Effector memory CD8-positive, alpha-beta T cell (primary cell): ENCODE measurements around the gene RGS12.
"Not testable (repeated sequence)": the region's sequence is repeated elsewhere in the genome, so short reads cannot be mapped to it uniquely, and the experiment has no call there.

Source experiments
- ATAC-seq: fragments of 150-1000 bp; cut with Tn5 transposase; replicated peaks from 2 replicates; pipeline ENCODE4 v1.10.0; 2021; ENCODE audit warnings: mild to moderate bottlenecking, moderate library complexity
- DNase-seq, 3 experiments: peaks; one replicate each; pipeline ENCODE4 v3.0.0; 2021
- H3K27ac Mint-ChIP-seq, 2 donors: one replicate each; pipeline ENCODE4 v1.8.0; 2022; ENCODE audit warnings: mild to moderate bottlenecking in 2 of 2, mixed read lengths in 2 of 2, moderate library complexity in 2 of 2
- H3K27me3 Mint-ChIP-seq, 2 donors: one replicate each; pipeline ENCODE4 v1.8.0; 2022; ENCODE audit warnings: mixed read lengths in 2 of 2
- H3K36me3 Mint-ChIP-seq: one replicate; pipeline ENCODE4 v1.8.0; 2022; ENCODE audit warnings: mild to moderate bottlenecking, moderate library complexity, mixed read lengths; ENCODE audit not compliant: insufficient read depth
- H3K4me1 Mint-ChIP-seq, 2 donors: one replicate each; pipeline ENCODE4 v1.8.0; 2022; ENCODE audit warnings: low read depth in 2 of 2, mixed read lengths in 2 of 2
- H3K4me3 Mint-ChIP-seq, 2 donors: one replicate each; pipeline ENCODE4 v1.8.0; 2022; ENCODE audit warnings: mild to moderate bottlenecking in 2 of 2, mixed read lengths in 2 of 2, moderate library complexity in 2 of 2
- H3K9me3 Mint-ChIP-seq, 2 donors: one replicate each; pipeline ENCODE4 v1.8.0; 2022; ENCODE audit warnings: mixed read lengths in 2 of 2

The RGS12 gene

DNA sequence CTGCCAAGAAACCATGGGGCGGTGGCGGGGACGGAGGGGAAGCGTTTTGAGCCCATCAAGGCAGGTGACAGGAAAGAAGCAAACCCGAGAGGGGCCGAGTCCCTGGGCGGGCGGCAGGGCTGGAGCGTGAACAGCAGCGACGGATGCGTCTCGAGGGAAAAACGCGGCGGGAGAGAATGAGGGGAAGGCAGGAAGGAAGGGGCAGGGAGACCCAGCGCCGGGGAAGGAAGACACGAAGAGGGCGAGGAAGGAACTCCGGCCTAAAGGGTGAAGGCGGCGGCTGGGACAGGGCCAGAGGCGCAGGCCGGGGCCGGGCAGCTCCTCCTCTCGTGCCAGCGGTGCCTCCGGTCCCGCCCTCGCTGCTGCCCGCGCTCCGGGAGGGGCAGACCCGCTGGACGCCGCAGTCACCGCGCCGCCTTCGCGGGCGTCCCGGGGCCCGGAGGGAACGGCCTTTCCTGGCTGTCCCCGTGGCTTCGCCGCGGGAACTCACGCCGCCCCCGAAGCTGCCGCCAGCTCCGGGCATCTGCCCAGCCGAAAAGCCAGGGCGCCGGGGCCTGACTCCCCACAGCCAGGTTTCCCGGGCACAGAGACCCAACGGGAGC, 751 bp upstream of the RGS12 start:
- Mint-ChIP-seq H3K4me3 (peak overlapping the region; percentile 85 to 96), H3K36me3 (peaks cover 3% of the 10 kb centered on the region), H3K4me1 (peaks cover 19 to 22% of the 10 kb centered on the region in 2 donors), H3K27me3 (peaks cover 1 to 30% of the 10 kb centered on the region in 2 donors), H3K27ac (peak overlapping the region; percentile 86 to 90), H3K9me3 (no peaks in the 10 kb centered on the region)
- DNase-seq (peak in 1 of 3 experiments; percentile 21), ATAC-seq (peak; percentile 23)

DNA sequence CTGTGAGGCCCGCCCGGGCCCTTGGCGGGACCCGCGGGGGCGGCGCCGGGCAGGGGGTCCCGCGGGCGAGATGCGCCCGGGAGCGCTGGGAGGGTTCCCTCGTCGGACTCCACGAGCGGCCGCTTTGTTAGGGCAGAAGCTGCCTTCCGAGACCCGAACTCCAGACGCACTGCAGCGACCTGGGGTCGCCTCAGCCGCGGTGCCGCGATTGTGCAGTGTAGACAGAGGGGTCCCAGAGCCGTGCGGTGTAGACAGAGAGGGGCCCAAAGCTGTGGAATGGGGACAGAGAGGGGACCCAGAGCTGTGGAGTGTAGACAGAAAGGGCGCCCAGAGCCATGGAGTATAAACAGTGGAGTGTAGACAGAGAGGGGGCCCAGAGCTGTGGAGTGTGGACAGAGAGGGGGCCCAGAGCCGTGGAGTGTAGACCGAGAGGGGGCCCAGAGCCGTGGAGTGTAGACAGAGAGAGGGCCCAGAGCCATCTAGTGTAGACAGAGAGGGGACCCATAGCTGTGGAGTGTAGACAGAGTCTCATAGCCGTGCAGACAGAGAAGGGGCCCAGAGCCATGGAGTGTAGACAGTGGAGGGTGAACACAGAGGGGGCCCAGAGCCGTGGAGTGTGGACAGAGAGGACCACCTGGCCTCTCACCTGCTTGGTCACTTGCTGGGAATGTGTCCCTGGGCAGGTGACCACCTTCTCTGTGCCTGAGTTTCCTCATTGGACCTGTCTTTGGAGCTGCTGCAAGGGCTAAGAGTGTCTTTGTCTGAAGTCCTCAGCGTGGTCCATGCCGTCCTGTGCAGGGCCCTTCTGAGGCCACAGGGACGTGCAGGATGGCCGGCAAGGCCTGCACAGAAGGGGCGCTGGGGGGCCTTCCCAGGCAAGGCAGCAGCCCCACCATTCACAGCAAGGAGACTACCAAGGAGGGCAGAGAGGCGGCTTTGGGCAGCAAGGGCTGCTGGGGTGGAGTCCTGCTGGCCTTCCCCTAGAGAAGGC, 875 bp downstream of the RGS12 start:
- ATAC-seq = no peak
- Mint-ChIP-seq H3K4me3 (peak overlapping the region; percentile 44 to 59), H3K9me3 (no peaks in the 10 kb centered on the region), H3K27me3 (peaks cover 0 to 19% of the 10 kb centered on the region in 2 donors), H3K36me3 (peaks cover 3% of the 10 kb centered on the region), H3K27ac (peak overlapping the region; percentile 2 to 19), H3K4me1 (peaks cover 22 to 28% of the 10 kb centered on the region in 2 donors)
- DNase-seq = no peak

DNA sequence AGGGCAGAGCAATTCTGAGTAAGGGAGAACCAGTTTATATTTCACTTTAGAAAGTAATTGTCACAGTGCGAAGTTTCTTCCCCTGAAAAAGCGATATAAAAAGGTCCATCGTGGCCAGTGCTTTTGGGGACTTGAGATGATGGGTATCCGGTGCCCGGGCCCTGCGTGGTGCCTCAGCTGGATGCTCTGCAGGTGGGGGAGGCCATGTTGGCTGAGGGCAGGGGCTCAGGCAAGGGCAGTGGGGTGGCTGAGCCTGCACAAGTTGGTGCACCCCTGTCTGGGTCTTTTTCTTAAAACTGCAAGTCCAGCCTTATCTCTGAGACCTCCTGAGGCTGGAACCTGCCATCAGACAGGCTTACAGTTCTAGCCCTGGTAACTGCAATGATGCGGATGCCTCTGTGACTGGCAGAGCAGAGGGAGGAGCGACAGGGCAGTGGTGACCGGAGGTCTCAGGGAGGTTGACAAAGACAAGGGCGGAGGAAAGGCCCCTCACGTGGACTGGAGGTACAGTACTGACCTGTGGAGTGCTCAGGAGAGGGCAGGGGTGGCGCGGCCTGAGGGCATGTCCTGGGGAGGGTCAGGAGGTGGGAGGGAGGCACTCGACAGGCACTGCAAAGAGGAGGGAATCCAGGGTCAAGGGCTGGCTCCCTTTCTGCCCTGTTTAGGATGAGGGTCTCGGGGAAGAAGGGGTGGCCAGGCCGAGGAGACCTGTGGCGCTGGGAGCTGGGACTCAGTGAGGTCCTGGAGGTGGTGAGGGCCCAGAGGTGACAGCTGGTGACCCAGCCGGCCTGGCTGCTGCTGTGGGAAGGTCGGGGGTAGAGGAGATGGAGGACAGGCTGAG, 1.8 kb downstream of the RGS12 start:
- Mint-ChIP-seq H3K9me3 (no peaks in the 10 kb centered on the region), H3K4me3 (no peak overlapping the region), H3K4me1 (peaks cover 25 to 35% of the 10 kb centered on the region in 2 donors), H3K36me3 (peaks cover 3% of the 10 kb centered on the region), H3K27ac (peak overlapping the region; percentile 2 to 19), H3K27me3 (peaks cover 0 to 11% of the 10 kb centered on the region in 2 donors)
- no peak for DNase-seq
- no peak for ATAC-seq

DNA sequence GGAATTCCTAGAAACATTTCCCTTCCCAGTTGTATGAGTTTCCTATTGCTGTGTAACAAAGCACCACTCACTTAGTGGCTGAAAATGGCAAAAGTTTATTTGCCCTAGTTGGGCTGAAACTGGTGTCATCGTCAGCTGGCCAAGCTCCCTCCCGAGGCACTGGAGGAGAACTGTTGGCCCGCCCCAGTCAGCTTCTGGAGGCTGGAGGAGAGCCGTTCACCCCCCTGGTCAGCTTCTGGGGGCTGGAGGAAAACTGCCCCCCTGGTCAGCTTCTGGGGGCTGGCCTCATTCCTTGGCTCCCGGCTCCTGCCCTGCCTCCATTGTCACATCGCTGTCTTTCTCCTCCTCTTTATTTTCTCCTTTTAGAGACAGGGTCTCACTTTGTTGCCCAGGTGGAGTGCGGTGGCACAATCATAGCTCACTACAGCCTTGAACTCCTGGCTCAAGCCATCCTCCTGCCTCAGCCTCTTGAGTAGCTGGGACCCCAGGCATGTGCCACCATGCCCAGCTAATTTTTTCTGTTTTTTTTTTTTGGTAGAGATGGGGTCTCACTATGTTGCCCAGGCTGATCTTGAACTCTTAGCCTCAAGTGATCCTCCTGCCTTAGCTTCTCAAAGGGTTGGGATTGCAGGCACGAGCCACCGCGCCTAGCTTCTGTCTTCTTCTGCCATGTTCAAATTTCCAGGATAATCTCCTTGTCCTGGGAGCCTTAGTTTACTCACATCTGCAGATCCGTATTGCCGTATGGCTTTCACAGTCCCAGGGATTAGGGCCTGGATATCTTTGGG, 3.2 kb downstream of the RGS12 start:
- H3K4me1 Mint-ChIP-seq = peaks cover 25 to 36% of the 10 kb centered on the region in 2 donors
- no peaks in the 10 kb centered on the region for H3K27me3 Mint-ChIP-seq
- H3K27ac Mint-ChIP-seq = no peak overlapping the region
- no peak overlapping the region for H3K4me3 Mint-ChIP-seq
- H3K9me3 Mint-ChIP-seq = no peaks in the 10 kb centered on the region
- DNase-seq = no peak
- H3K36me3 Mint-ChIP-seq = peaks cover 3% of the 10 kb centered on the region
- ATAC-seq = no peak

DNA sequence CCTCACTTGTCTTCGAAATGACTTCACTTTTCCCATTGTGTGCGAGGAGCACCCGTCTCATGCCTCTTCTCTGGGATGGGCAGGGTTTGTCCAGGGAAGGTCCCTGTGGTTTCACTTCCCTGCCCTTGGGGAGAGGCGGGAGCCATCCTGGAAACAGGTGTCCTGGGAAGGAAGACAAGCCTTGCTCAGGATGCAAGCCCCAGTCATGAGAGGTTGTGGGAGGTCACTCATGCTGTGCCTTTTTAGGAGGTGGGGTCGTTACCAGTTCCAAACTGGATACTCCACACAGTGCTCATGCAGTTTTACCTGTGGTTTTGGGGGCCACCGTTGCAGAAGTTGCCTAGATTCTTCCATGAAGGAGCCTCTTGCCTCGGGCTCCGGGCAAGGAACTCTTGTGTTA, 3.8 kb downstream of the RGS12 start:
- Mint-ChIP-seq H3K27ac (no peak overlapping the region), H3K4me1 (peaks cover 29 to 39% of the 10 kb centered on the region in 2 donors), H3K9me3 (no peaks in the 10 kb centered on the region), H3K36me3 (peaks cover 3% of the 10 kb centered on the region), H3K4me3 (no peak overlapping the region), H3K27me3 (no peaks in the 10 kb centered on the region)
- DNase-seq (no peak), ATAC-seq (no peak)

DNA sequence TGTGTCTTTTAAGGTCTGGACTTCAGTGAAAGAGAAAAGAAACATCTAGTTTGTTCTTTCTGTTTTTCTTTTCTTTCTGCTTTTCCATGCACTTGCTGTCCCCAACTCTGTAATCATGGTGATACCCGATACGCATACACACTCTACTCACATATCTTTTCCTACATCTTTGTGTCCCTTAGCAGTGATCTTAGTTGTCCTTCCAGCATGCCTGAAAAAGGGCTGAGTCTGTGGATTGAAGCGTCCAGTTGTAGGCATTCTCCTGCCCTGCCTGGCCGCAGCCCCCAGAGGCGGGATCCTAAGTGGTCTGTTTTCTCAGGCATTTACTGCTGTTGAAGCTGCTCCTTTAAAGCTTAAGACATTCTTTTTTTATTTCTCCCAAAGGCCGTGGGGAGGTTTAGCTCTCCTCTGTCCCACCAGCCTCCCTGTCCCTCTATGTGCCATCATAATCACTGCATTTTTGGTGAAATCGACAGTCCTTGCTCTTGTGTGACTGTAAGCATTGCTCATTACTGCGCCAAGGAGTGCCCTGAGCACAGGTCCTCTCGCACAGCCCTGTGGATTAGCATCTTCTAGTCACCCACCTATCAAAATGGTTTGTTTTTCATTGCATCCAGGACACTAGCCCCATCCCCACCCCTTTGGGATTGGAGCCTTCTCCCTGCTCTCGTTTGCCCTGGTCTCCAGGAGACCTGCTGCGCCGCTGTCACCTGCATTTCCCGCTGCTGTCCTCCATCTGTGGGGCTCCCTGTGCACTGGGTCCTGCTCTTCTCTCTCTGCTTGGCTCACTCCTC, 4.4 kb downstream of the RGS12 start:
- DNase-seq = no peak
- Mint-ChIP-seq H3K4me3 (no peak overlapping the region), H3K9me3 (no peaks in the 10 kb centered on the region), H3K4me1 (peaks cover 28 to 41% of the 10 kb centered on the region in 2 donors), H3K27ac (no peak overlapping the region), H3K27me3 (no peaks in the 10 kb centered on the region), H3K36me3 (no peaks in the 10 kb centered on the region)
- no peak for ATAC-seq

DNA sequence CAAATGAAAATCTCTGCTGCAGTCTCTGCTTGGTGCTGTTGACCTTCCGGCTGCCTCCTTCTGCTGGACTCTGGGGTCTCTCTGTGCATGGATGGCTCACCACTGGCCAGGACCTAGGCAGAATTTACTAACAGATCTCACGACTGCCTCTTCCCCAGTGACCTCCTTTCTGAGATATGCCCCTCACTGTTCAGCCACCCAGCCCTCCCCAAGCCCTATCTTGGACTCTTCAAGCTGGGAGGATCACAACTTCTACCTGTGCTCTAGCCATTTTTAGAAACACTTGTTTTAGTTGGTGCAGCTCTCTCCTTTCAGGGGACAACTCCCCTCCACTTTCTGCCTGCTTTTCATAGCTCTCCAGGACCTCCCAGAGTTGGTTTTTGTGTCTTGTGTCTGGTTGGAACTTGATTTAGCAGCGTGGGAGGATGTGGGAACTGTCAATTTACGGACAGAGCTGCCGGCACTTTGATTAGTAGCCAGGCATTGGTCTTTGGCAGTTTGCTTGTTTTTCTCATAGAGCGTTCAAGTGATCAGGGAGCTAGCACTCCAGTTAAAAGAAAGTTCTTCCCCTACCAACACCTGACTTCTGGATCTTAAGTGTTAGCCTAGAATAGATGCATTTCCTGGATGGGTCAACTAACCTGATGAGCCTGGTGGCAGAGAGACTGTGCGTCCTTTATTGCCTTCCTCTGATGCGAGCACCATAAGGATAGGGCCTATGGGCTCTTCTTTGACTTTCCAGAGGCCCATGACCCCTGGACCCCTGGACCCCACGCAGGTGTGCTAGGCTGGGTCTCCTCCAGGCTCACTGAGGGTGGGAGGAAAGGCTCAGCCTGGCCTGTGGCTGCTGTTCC, 6.5 kb downstream of the RGS12 start:
- H3K4me1 Mint-ChIP-seq = peaks cover 34 to 48% of the 10 kb centered on the region in 2 donors
- no peaks in the 10 kb centered on the region for H3K27me3 Mint-ChIP-seq
- DNase-seq (no peak), ATAC-seq (no peak)
- H3K27ac Mint-ChIP-seq = no peak overlapping the region
- no peaks in the 10 kb centered on the region for H3K9me3 Mint-ChIP-seq
- peaks cover 3% of the 10 kb centered on the region for H3K36me3 Mint-ChIP-seq
- no peak overlapping the region for H3K4me3 Mint-ChIP-seq

DNA sequence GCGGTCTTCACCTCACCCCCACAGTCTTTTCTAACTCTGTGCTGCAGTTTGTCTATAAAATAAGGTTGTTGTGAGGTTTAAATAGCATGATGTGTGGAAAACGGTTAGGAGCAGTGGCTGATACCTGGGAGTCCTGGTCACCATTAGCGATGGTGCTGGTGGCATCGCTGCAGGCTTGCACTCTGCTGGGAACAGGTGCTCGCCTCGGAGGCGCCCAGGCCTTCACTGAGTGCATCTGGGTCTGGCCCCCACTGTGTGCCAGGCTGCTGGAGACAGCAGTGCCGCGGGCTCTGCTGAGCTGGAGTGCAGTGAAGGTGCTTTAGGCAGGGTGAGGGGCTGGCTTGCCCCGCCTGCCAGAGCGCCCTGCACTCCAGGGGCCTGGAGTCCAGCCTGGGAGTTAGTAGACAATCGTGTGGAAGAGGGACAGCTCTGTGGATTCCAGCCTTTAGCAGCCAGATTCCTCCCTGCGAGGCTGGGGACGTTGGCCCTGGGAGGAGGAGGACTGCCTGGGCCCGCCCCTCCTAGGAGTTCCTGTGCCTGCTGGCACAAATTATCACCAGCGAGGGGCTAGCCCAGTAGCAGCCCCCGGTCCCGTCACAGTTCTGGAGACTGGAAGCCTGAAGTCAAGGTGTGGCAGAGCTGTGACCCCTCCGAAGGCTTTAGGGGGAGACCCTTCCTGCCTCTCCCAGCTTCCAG, 7.3 kb downstream of the RGS12 start:
- DNase-seq = no peak
- no peak overlapping the region for H3K4me3 Mint-ChIP-seq
- no peak for ATAC-seq
- H3K4me1 Mint-ChIP-seq = peaks cover 33 to 47% of the 10 kb centered on the region in 2 donors
- H3K36me3 Mint-ChIP-seq = peaks cover 3% of the 10 kb centered on the region
- H3K27me3 Mint-ChIP-seq = peaks cover 0 to 3% of the 10 kb centered on the region in 2 donors
- no peak overlapping the region for H3K27ac Mint-ChIP-seq
- H3K9me3 Mint-ChIP-seq = no peaks in the 10 kb centered on the region

DNA sequence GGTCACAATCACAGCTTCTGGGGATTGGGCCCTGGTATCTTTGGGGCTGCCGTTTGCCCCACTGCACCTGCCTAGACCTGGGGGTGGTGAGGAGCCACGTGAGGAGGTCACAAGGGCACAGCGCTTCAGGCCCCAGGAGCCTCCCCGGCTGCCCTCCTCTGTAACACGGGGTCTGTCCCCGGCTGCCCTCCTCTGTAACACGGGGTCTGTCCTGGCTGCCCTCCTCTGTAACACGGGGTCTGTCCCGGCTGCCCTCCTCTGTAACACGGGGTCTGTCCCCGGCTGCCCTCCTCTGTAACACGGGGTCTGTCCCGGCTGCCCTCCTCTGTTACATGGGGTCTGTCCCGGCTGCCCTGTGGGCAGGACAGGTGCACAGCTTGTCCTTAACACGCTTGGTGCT, 8.1 kb downstream of the RGS12 start:
- H3K27me3 Mint-ChIP-seq = peaks cover 0 to 10% of the 10 kb centered on the region in 2 donors

DNA sequence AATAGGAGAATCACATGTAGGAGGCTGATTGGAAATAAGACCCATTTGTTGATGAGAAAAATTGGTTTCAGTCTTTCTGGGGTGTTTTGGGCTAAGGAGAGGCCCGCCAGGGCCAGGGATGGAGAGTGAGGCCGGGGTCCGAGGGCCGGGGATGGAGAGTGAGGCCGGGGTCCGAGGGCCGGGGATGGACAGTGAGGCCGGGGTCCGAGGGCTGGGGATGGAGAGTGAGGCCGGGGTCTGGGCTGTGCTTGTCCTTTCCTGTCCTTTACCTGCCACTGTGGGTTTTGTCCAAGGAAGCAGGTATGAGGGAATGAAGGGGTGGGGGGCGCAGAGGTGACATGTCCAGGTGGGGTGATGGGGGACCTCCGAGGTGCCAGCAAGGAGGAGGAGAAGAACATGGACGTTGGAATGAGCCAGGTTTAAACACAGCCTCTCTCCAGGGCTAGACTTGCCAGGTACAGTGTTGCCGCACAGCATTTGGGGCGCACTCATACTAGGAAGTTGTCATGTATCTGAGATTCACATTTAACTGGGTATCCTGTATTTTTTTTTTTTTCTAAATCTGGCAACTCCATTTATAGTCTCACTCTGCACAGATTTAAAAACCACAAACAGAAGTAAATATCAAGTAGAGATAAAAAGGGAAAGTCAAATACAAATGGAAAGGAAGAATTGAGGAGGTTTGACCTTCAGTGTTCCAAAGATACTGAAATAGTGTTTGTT, 8.8 kb downstream of the RGS12 start:
- DNase-seq (no peak), ATAC-seq (no peak)
- H3K27me3 Mint-ChIP-seq = peaks cover 0 to 16% of the 10 kb centered on the region in 2 donors
- no peaks in the 10 kb centered on the region for H3K9me3 Mint-ChIP-seq
- peaks cover 3% of the 10 kb centered on the region for H3K36me3 Mint-ChIP-seq
- peak overlapping the region; percentile 80 to 90 for H3K27ac Mint-ChIP-seq
- peak overlapping the region; percentile 88 to 91 for H3K4me3 Mint-ChIP-seq
- H3K4me1 Mint-ChIP-seq = peaks cover 44 to 49% of the 10 kb centered on the region in 2 donors

More for the DNA sequence above, 8.1 kb downstream of the RGS12 start:
- Mint-ChIP-seq H3K27ac (peak overlapping the region; percentile 80 to 90), H3K4me1 (peaks cover 41 to 50% of the 10 kb centered on the region in 2 donors), H3K4me3 (peak overlapping the region; percentile 88 to 91)
- DNase-seq, H3K9me3 Mint-ChIP-seq, ATAC-seq, H3K36me3 Mint-ChIP-seq: not testable (repeated sequence)
